Fibroblast of villous mesenchyme (primary cell): ENCODE measurements around the gene NFIX. TPM values are rescaled to one million over a fixed set of nuclear protein-coding genes. Genes with fewer than 3 reads are reported as not detected.

ENCODE experiments used
- DNase-seq: peaks from one replicate; pipeline ENCODE4 v3.0.0-alpha.2; 2010; ENCODE audit warnings: low read depth
- H3K4me3 ChIP-seq: 2 replicates; pipeline ENCODE4 v1.5.1; 2011; ENCODE audit warnings: low read depth, mild to moderate bottlenecking, low read length
- total RNA-seq: library from RNA; depleted of rRNA; stranded (reverse); fragments of >200 nt; gene quantifications from 2 replicates; pipeline ENCODE4 v1.2.3, GENCODE V29; 2012
- TF ChIP-seq, protein P1 (sequence below): IDR thresholded peaks from 2 replicates; pipeline ENCODE4 v1.5.1; 2012; ENCODE audit warnings: low read depth, mild to moderate bottlenecking, low read length; ENCODE audit not compliant: insufficient read depth

Gene NFIX
- total RNA-seq, 1 donor = 30.2 TPM

DNA sequence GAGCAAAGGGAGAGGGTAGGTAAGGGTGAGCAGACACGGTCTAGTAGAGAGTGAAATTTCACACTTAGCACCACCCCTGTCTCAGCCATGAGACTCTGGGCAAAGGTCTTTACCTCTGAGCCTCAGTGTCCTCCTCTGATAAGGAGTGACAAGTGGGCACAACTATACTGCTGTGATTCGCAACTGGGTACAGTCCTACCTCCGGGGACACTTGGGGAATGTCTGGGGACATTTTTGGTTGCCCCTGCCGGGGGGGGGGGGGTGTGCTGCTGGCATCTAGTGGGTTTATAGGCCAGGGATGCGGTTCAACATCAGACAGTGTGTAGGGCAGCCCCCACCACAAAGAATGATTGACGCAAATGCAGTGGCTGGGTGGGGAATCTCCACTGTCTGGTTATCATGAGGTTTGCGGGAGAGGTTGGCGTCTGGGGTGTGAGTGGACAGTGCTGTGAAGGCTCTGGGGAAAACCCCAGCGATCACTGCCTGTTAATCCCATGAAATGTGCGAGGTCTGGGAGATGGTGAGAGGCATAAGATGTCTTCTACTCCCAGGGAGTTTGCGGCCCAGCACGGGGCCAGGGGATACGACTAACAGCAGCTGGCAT is 127.1 kb downstream of the NFIX start:
- no peak overlapping the region for H3K4me3 ChIP-seq
- TF ChIP-seq, protein P1, sequence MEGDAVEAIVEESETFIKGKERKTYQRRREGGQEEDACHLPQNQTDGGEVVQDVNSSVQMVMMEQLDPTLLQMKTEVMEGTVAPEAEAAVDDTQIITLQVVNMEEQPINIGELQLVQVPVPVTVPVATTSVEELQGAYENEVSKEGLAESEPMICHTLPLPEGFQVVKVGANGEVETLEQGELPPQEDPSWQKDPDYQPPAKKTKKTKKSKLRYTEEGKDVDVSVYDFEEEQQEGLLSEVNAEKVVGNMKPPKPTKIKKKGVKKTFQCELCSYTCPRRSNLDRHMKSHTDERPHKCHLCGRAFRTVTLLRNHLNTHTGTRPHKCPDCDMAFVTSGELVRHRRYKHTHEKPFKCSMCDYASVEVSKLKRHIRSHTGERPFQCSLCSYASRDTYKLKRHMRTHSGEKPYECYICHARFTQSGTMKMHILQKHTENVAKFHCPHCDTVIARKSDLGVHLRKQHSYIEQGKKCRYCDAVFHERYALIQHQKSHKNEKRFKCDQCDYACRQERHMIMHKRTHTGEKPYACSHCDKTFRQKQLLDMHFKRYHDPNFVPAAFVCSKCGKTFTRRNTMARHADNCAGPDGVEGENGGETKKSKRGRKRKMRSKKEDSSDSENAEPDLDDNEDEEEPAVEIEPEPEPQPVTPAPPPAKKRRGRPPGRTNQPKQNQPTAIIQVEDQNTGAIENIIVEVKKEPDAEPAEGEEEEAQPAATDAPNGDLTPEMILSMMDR = no peak
- peak; percentile 42 for DNase-seq

DNA sequence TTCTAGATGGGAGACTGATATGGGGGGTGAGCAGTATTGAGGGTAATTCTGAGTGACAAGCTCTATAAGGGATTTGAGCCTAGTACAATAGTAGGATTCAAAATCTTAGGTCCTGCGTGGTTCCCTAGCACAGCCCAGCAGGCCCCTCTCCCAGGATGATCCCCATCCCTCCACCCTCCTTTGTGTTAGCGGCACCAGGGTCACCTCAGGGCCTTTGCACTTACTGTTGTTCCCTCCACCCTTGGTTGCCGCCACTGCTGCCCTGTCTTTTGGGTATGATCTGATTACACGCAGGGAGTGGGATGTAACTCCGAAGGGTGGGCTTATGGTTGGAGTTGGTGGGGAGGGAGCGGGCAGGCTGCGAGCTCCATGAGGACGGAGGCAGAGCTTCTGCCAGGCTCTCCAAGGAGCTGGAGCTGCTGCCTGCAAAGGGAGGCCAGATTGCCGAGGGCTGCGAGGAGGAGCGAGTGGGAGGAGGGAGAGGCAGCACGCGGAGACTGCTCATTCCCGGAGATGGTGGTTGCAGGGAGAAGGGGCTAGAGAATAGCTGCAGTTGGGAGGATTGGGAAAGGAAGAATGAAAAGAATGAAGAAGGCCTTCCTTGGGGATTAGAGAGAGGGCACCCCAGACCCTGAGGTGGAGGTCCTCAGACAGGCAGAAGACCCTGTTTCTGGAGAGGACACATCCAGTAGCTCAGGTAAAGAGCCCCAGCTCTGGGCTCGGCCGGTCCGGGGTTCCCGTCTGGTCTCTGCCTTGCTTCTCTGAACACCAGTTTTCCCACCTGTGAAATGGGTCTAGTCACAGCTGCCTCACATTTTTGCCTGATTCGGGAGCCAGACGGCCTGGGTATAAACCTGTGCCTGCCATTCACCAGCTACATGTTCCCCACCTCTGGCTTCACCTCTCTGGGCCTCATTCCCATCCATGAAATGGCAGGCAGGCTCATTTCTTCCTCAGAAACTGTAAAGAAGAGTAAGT is 128.0 kb downstream of the NFIX start:
- DNase-seq = no peak
- no peak overlapping the region for H3K4me3 ChIP-seq
- TF ChIP-seq, protein P1 = no peak

- TF ChIP-seq, protein P1 = no peak
- no peak overlapping the region for H3K4me3 ChIP-seq
- DNase-seq = no peak
Measured at GRCh38 chr19:13127051-13127450, 131.8 kb downstream of the NFIX start.

GRCh38 chr19:13127811-13128575 is 132.7 kb downstream of the NFIX start:
- no peak overlapping the region for H3K4me3 ChIP-seq
- TF ChIP-seq, protein P1 = no peak
- DNase-seq = no peak

- no peak for DNase-seq
- TF ChIP-seq, protein P1 = no peak
- no peak overlapping the region for H3K4me3 ChIP-seq
Measured at GRCh38 chr19:13128583-13128982, 133.3 kb downstream of the NFIX start.

- TF ChIP-seq, protein P1 = no peak
- H3K4me3 ChIP-seq = no peak overlapping the region
- no peak for DNase-seq
Measured at GRCh38 chr19:13129384-13129783, 134.1 kb downstream of the NFIX start.
